ENCODE results near the gene PPP1R26. TPM values are rescaled to one million over a fixed set of nuclear protein-coding genes. Genes with fewer than 3 reads are reported as not detected.

PPP1R26 gene
- total and polyA plus RNA-seq, 2 of the 13 experiments (the other 11 are each of a cell fraction or from before 2014, with no cell fraction given): 8.6 to 11.6 TPM

GRCh38 chr9:135536216-135536615, 56.6 kb downstream of the PPP1R26 start:
- ChIA-PET POLR2A (no interaction called here), CTCF (ENCODE audit: low intra/inter-chr PET ratio, low total read pairs) (no interaction called here)
- ATAC-seq: no peak
- Histone ChIP-seq H3K36me3 (replicated peaks in 1 of 2; ENCODE audit: control insufficient read depth in 1 of 2, insufficient read depth in 2 of 2, low read length in 2 of 2) (no peaks in the 10 kb centered on the region), H4K20me1 (ENCODE audit: insufficient read depth, low read length) (no peaks in the 10 kb centered on the region), H3K27me3 (ENCODE audit: control insufficient read depth in 1 of 2, insufficient read depth in 2 of 2, low read length in 2 of 2) (peaks cover 0 to 26% of the 10 kb centered on the region in 2 experiments; a peak in 1 of 5 replicates), H3K9me3 (ENCODE audit: low read length) (no peaks in the 10 kb centered on the region), H3K4me1 (ENCODE audit: insufficient read depth, low read length) (no peaks in the 10 kb centered on the region), H3K4me2 (ENCODE audit: low read depth, low read length) (no peak overlapping the region), H2AFZ (ENCODE audit: low read length) (no peak overlapping the region), H3K4me3 (replicated peaks in 1 of 3; ENCODE audit: insufficient read depth in 1 of 3, low read depth in 2 of 3, low read length in 3 of 3) (no peak overlapping the region), H3K27ac (ENCODE audit: extremely low read length, insufficient read depth, low read length) (no peak overlapping the region), H3K79me2 (ENCODE audit: insufficient read depth, low read length) (no peaks in the 10 kb centered on the region), H3K9ac (ENCODE audit: insufficient read depth, low read depth, low read length) (no peak overlapping the region)
- WGBS (ENCODE audit: low lambda C conversion rate): 7% methylated on average over 8 of the region's 8 CpGs
- intact Hi-C loops (cut with micrococcal nuclease; ENCODE audit: unreplicated experiment): no loop called here
- no peak for FAIRE-seq
- no TSS peak for BruUV-seq (replicated peaks)
- in situ Hi-C loops (cut with HindIII; ENCODE audit: extremely low pct_ligation_motif_present, low pct_unique_long_range_greater_than_20kb): no loop called here
- DNase-seq (ENCODE audit: low spot score): no peak
- TF ChIP-seq HOXD1 (CRISPR knock-in tag; IDR thresholded peaks at IDR 0.05): no peak
- no peak for TF ChIP-seq AGO1 (IDR thresholded peaks at IDR 0.05; ENCODE audit: low read depth, low read length, poor library complexity, severe bottlenecking)
- TF ChIP-seq ZNF784 (CRISPR knock-in tag; IDR thresholded peaks at IDR 0.05; ENCODE audit: borderline replicate concordance): no peak

Other genes with a start within 250 kb of the PPP1R26 start
- 44.4 and 48.6 TPM in 2 replicates for gene MRPS2, start 20.9 kb downstream of the PPP1R26 start, total RNA-seq (2016; rRNA removed; fragmentation: Illumina TruSeq; extraction: Trizol)
- 86.7 and 98.3 TPM in 2 replicates for gene MRPS2, start 20.9 kb downstream of the PPP1R26 start, polyA plus RNA-seq (2011; rRNA removed)
- gene LCN1, start 41.7 kb downstream of the PPP1R26 start, total RNA-seq (2016; rRNA removed; fragmentation: Illumina TruSeq; extraction: Trizol): not detected in 2 replicates
- gene LCN1, start 41.7 kb downstream of the PPP1R26 start, polyA plus RNA-seq (2011; rRNA removed): not detected in 2 replicates
- gene OBP2A, start 66.3 kb downstream of the PPP1R26 start, total RNA-seq (2016; rRNA removed; fragmentation: Illumina TruSeq; extraction: Trizol): not detected in 2 replicates
- gene OBP2A, start 66.3 kb downstream of the PPP1R26 start, polyA plus RNA-seq (2011; rRNA removed): 0.20 and 0.32 TPM in 2 replicates
- gene PAEP, start 82.0 kb downstream of the PPP1R26 start, total RNA-seq (2016; rRNA removed; fragmentation: Illumina TruSeq; extraction: Trizol): 0.38 and 0.75 TPM in 2 replicates
- 10.8 and 24.4 TPM in 2 replicates for gene PAEP, start 82.0 kb downstream of the PPP1R26 start, polyA plus RNA-seq (2011; rRNA removed)
- not detected in 2 replicates for gene GLT6D1, start 159.8 kb downstream of the PPP1R26 start, total RNA-seq (2016; rRNA removed; fragmentation: Illumina TruSeq; extraction: Trizol)
- gene GLT6D1, start 159.8 kb downstream of the PPP1R26 start, polyA plus RNA-seq (2011; rRNA removed): not detected in 2 replicates
- gene LCN9, start 183.5 kb downstream of the PPP1R26 start, total RNA-seq (2016; rRNA removed; fragmentation: Illumina TruSeq; extraction: Trizol): not detected in 2 replicates
- not detected in 2 replicates for gene LCN9, start 183.5 kb downstream of the PPP1R26 start, polyA plus RNA-seq (2011; rRNA removed)
- 0.15 and 0.32 TPM in 2 replicates for gene SOHLH1, start 219.7 kb downstream of the PPP1R26 start, total RNA-seq (2016; rRNA removed; fragmentation: Illumina TruSeq; extraction: Trizol)
- 0.15 and 0.21 TPM in 2 replicates for gene SOHLH1, start 219.7 kb downstream of the PPP1R26 start, polyA plus RNA-seq (2011; rRNA removed)
- not detected in 2 replicates for gene KCNT1, start 222.4 kb downstream of the PPP1R26 start, total RNA-seq (2016; rRNA removed; fragmentation: Illumina TruSeq; extraction: Trizol)
- not detected in 2 replicates for gene KCNT1, start 222.4 kb downstream of the PPP1R26 start, polyA plus RNA-seq (2011; rRNA removed)

All from HepG2 (cell line).